GM18858 (cell line): Measurements from ENCODE around the gene GPR161.
"Not testable (repeated sequence)": the region's sequence is repeated elsewhere in the genome, so short reads cannot be mapped to it uniquely, and the experiment has no call there.

Experiments used
- ATAC-seq: cut with Tn5 transposase; IDR thresholded peaks from one replicate; pipeline ENCODE4 v1.9.1; 2021; ENCODE audit not compliant: unreplicated experiment

GPR161 gene

GRCh38 chr1:168088511-168089325 lies 48.0 kb downstream of the GPR161 start:
- ATAC-seq = no peak

GRCh38 chr1:168087696-168088095 lies 49.0 kb downstream of the GPR161 start:
- no peak for ATAC-seq

GRCh38 chr1:168086438-168086837 lies 50.3 kb downstream of the GPR161 start:
- no peak for ATAC-seq

GRCh38 chr1:168085401-168085872 lies 51.3 kb downstream of the GPR161 start:
- ATAC-seq = no peak

GRCh38 chr1:168084396-168085231 lies 52.1 kb downstream of the GPR161 start:
- ATAC-seq = no peak

- no peak for ATAC-seq
These were observed 53.0 kb downstream of the GPR161 start for GRCh38 chr1:168083456-168084325.

GRCh38 chr1:168082008-168082876 lies 54.5 kb downstream of the GPR161 start:
- ATAC-seq = peak; percentile 71

- no peak for ATAC-seq
These were observed 55.2 kb downstream of the GPR161 start for GRCh38 chr1:168081373-168082007.

GRCh38 chr1:168079761-168080160 lies 57.0 kb downstream of the GPR161 start:
- no peak for ATAC-seq

GRCh38 chr1:168069384-168069783 lies 67.3 kb downstream of the GPR161 start:
- ATAC-seq = no peak

GRCh38 chr1:168065506-168065905 lies 71.2 kb downstream of the GPR161 start:
- no peak for ATAC-seq

GRCh38 chr1:168064216-168064615 lies 72.5 kb downstream of the GPR161 start:
- no peak for ATAC-seq

- ATAC-seq = no peak
These were observed 78.8 kb downstream of the GPR161 start for GRCh38 chr1:168057921-168058320.

GRCh38 chr1:168057355-168057754 lies 79.4 kb downstream of the GPR161 start:
- ATAC-seq = no peak

GRCh38 chr1:168056152-168056551 lies 80.6 kb downstream of the GPR161 start:
- not testable (repeated sequence) for ATAC-seq

GRCh38 chr1:168054117-168054516 lies 82.6 kb downstream of the GPR161 start:
- no peak for ATAC-seq

- no peak for ATAC-seq
These were observed 83.0 kb downstream of the GPR161 start for GRCh38 chr1:168053681-168054080.

GRCh38 chr1:168050880-168051279 lies 85.8 kb downstream of the GPR161 start:
- ATAC-seq = no peak

GRCh38 chr1:168050307-168050706 lies 86.4 kb downstream of the GPR161 start:
- ATAC-seq = no peak

GRCh38 chr1:168045311-168045710 lies 91.4 kb downstream of the GPR161 start:
- no peak for ATAC-seq
